Endodermal cell (in vitro differentiated cells): ENCODE results near the gene SHANK3. TPM values are rescaled to one million over a fixed set of nuclear protein-coding genes. Genes with fewer than 3 reads are reported as not detected.
A peak's percentile ranks its signal among the peaks of the same experiment; 100 is the strongest.

Source experiments
- DNase-seq: peaks from one replicate; pipeline ENCODE4 v3.0.0-alpha.2; 2017
- H3K27ac ChIP-seq: 2 replicates; pipeline ENCODE4 v1.5.1; 2013; ENCODE audit warnings: mild to moderate bottlenecking, low read depth, low read length, moderate library complexity
- H3K27me3 ChIP-seq: 2 replicates; pipeline ENCODE4 v1.6.1; 2013; ENCODE audit warnings: mild to moderate bottlenecking, low read length, moderate library complexity; ENCODE audit not compliant: insufficient read depth, control insufficient read depth, poor library complexity, severe bottlenecking
- H3K36me3 ChIP-seq: 2 replicates; pipeline ENCODE4 v1.7.0; 2013; ENCODE audit warnings: mild to moderate bottlenecking, low read length, moderate library complexity; ENCODE audit not compliant: control insufficient read depth, insufficient read depth
- H3K4me1 ChIP-seq: one replicate; pipeline ENCODE4 v1.7.0; 2013; ENCODE audit warnings: low read length; ENCODE audit not compliant: control insufficient read depth, insufficient read depth
- H3K4me3 ChIP-seq: 2 replicates; pipeline ENCODE4 v1.5.1; 2013; ENCODE audit warnings: mild to moderate bottlenecking, low read length, moderate library complexity
- H3K9ac ChIP-seq: 2 replicates; pipeline ENCODE4 v1.6.1; 2013; ENCODE audit warnings: mild to moderate bottlenecking, low read length, moderate library complexity; ENCODE audit not compliant: poor library complexity, severe bottlenecking; ENCODE audit errors: extremely low read depth
- H3K9me3 ChIP-seq: 2 replicates; pipeline ENCODE4 v1.6.1; 2013; ENCODE audit warnings: mild to moderate bottlenecking, low read length, moderate library complexity; ENCODE audit not compliant: control insufficient read depth
- H3K27ac Mint-ChIP-seq: 2 replicates; pipeline ENCODE4 v1.8.0; 2020; ENCODE audit warnings: mixed read lengths
- H3K27me3 Mint-ChIP-seq: 2 replicates; pipeline ENCODE4 v1.8.0; 2021; ENCODE audit warnings: mild to moderate bottlenecking, mixed read lengths; ENCODE audit not compliant: insufficient read depth
- H3K36me3 Mint-ChIP-seq: 2 replicates; pipeline ENCODE4 v1.8.0; 2020; ENCODE audit warnings: low read depth, mixed read lengths
- H3K4me1 Mint-ChIP-seq: 2 replicates; pipeline ENCODE4 v1.8.0; 2020; ENCODE audit warnings: mixed read lengths
- H3K4me3 Mint-ChIP-seq: 2 replicates; pipeline ENCODE4 v1.8.0; 2020; ENCODE audit warnings: mild to moderate bottlenecking, moderate library complexity, mixed read lengths
- H3K9me3 Mint-ChIP-seq: 2 replicates; pipeline ENCODE4 v1.8.0; 2020; ENCODE audit warnings: mild to moderate bottlenecking, mixed read lengths
- CTCF ChIP-seq: fragments of 200-600 bp; sonication (generic); conservative IDR thresholded peaks from 2 replicates; pipeline ENCODE4 v1.5.0; 2021; ENCODE audit warnings: antibody characterized with exemption, mild to moderate bottlenecking
- WGBS, 2 experiments: methylation state at CpG; one replicate each; pipeline versions ENCODE4 v1.1.5 to v1.1.7; 2013; ENCODE audit warnings: missing lambda C conversion rate in 2 of 2, mixed read lengths in 1 of 2; ENCODE audit not compliant: insufficient coverage in 1 of 2, insufficient read length in 1 of 2; 5-methylcytosine and 5-hydroxymethylcytosine counted together
- total RNA-seq, 2 donors: library from RNA; stranded (reverse); fragmentation: NEBNext Ultra II Directional in 1 of 2; extraction: Animal tissue kit (Norgen Biotek cat#: 25700) in 1 of 2; gene quantifications; 2 replicates in 1 of 2; 3 replicates in 1 of 2; pipeline ENCODE4 v1.2.1, GENCODE V29; 2021

The SHANK3 gene
- total RNA-seq, 2 donors from 2014 or later, result 9.4 to 11.1 TPM

GRCh38 chr22:50691521-50691920 is 18.9 kb downstream of the SHANK3 start:
- Histone ChIP-seq H3K9ac (no peak overlapping the region), H3K27ac (no peak overlapping the region), H3K36me3 (no peaks in the 10 kb centered on the region), H3K4me1 (no peaks in the 10 kb centered on the region), H3K9me3 (no peaks in the 10 kb centered on the region), H3K27me3 (no peaks in the 10 kb centered on the region), H3K4me3 (no peak overlapping the region)
- Mint-ChIP-seq H3K9me3 (peaks cover 3% of the 10 kb centered on the region), H3K36me3 (peaks cover 15% of the 10 kb centered on the region), H3K4me3 (no peak overlapping the region), H3K27ac (no peak overlapping the region), H3K4me1 (no peaks in the 10 kb centered on the region), H3K27me3 (peaks cover 4% of the 10 kb centered on the region)
- peak; percentile 59 for DNase-seq
- WGBS, 2 experiments, result 0 to 9% methylated on average over 2 of the region's 2 CpGs
- TF ChIP-seq CTCF, result peak; percentile 82

- H3K27ac Mint-ChIP-seq, result no peak overlapping the region
- 84 to 88% methylated on average over 3 to 6 of the region's 6 CpGs for WGBS, 2 experiments
- H3K27me3 Mint-ChIP-seq, result peaks cover 9% of the 10 kb centered on the region
- H3K4me3 Mint-ChIP-seq, result no peak overlapping the region
- no peak for DNase-seq
- no peak for TF ChIP-seq CTCF
- Histone ChIP-seq H3K27ac (no peak overlapping the region), H3K36me3 (no peaks in the 10 kb centered on the region), H3K9me3 (no peaks in the 10 kb centered on the region), H3K9ac (no peak overlapping the region), H3K4me3 (no peak overlapping the region), H3K27me3 (peaks cover 5% of the 10 kb centered on the region), H3K4me1 (no peaks in the 10 kb centered on the region)
- no peaks in the 10 kb centered on the region for H3K4me1 Mint-ChIP-seq
- H3K36me3 Mint-ChIP-seq, result peaks cover 13% of the 10 kb centered on the region
- H3K9me3 Mint-ChIP-seq, result peaks cover 3% of the 10 kb centered on the region
Measured at GRCh38 chr22:50693462-50693861, 20.8 kb downstream of the SHANK3 start.

- Histone ChIP-seq H3K9me3 (no peaks in the 10 kb centered on the region), H3K27ac (no peak overlapping the region), H3K4me1 (no peaks in the 10 kb centered on the region), H3K36me3 (no peaks in the 10 kb centered on the region), H3K4me3 (no peak overlapping the region), H3K27me3 (peaks cover 5% of the 10 kb centered on the region), H3K9ac (no peak overlapping the region)
- no peak overlapping the region for H3K4me3 Mint-ChIP-seq
- H3K36me3 Mint-ChIP-seq, result peaks cover 7% of the 10 kb centered on the region
- no peak overlapping the region for H3K27ac Mint-ChIP-seq
- H3K9me3 Mint-ChIP-seq, result peaks cover 3% of the 10 kb centered on the region
- DNase-seq, result peak; percentile 25
- 83 to 90% methylated on average over 2 to 3 of the region's 3 CpGs for WGBS, 2 experiments
- no peaks in the 10 kb centered on the region for H3K4me1 Mint-ChIP-seq
- H3K27me3 Mint-ChIP-seq, result peaks cover 14% of the 10 kb centered on the region
- TF ChIP-seq CTCF, result peak; percentile 44
Measured at GRCh38 chr22:50694099-50694605, 21.5 kb downstream of the SHANK3 start.
